ENCODE measurements around the gene CNTN1.

CNTN1 gene

DNA sequence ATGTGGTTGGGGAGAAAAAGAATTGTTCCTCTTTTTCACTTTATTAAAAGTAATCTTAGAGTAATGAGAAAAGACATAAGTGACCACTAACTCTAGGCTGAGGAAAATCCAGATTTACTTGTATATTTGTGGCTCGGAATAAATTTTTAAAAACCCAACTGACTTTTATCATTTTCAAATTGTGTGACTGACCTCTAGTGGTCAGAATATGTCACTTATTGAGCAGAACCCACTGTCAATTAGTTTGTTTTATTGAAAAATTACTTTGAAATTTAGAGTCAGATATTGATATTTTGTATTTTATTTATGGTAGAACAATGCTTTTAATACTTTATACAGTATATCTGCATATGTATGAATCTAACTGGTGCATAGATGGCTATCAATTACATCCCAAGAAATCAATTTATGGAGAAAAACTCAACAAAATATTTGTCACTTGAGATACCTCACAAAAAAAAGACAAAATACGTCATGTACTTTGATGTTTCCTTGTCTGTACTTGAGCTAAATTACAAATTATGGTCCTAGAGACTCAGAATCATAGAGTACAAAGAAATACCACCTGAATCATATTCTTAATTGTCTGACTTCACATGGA is 229.4 kb downstream of the CNTN1 start:
- Histone ChIP-seq H3K9me3 (ENCODE audit: severe bottlenecking) (no peaks in the 10 kb centered on the region), H3K27ac (no peak overlapping the region), H3K27me3 (ENCODE audit: insufficient read depth, low read depth, severe bottlenecking) (no peaks in the 10 kb centered on the region), H3K4me3 (ENCODE audit: low read depth, low read length) (no peak overlapping the region), H3K36me3 (no peaks in the 10 kb centered on the region)
- no peak for DNase-seq
- TF ChIP-seq, protein P1, sequence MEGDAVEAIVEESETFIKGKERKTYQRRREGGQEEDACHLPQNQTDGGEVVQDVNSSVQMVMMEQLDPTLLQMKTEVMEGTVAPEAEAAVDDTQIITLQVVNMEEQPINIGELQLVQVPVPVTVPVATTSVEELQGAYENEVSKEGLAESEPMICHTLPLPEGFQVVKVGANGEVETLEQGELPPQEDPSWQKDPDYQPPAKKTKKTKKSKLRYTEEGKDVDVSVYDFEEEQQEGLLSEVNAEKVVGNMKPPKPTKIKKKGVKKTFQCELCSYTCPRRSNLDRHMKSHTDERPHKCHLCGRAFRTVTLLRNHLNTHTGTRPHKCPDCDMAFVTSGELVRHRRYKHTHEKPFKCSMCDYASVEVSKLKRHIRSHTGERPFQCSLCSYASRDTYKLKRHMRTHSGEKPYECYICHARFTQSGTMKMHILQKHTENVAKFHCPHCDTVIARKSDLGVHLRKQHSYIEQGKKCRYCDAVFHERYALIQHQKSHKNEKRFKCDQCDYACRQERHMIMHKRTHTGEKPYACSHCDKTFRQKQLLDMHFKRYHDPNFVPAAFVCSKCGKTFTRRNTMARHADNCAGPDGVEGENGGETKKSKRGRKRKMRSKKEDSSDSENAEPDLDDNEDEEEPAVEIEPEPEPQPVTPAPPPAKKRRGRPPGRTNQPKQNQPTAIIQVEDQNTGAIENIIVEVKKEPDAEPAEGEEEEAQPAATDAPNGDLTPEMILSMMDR (IDR thresholded peaks at IDR 0.05; ENCODE audit: low read depth, low read length) = 0 out of 2 replicates have a peak, but pooled peaks have one; percentile 23

- Histone ChIP-seq H3K36me3 (no peaks in the 10 kb centered on the region), H3K4me3 (ENCODE audit: low read depth, low read length) (no peak overlapping the region), H3K27me3 (ENCODE audit: insufficient read depth, low read depth, severe bottlenecking) (no peaks in the 10 kb centered on the region), H3K9me3 (ENCODE audit: severe bottlenecking) (no peaks in the 10 kb centered on the region), H3K27ac (no peak overlapping the region)
- no peak for DNase-seq
- TF ChIP-seq, protein P1 (IDR thresholded peaks at IDR 0.05; ENCODE audit: low read depth, low read length) = no peak
Measured at GRCh38 chr12:40937891-40938290, 245.7 kb downstream of the CNTN1 start.

DNA sequence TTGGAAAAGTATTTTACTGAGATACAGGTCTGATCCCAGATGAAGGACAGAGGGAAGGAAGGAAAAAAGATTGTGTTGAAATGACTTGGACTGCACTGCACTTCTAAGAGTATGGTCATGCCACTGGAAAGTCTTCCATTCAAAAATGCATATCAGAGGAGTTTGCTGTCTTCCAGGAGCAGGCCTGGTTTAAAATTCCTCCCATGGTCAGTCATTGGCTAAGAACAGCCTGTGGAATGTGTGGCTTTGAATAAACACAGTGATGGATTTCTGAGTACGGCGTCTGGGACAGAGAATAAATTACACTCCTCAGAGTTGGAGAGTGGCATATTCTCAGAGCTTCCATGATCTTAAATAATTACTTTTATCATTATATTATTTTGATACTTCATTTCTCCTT is 250.1 kb downstream of the CNTN1 start:
- H3K27ac ChIP-seq = no peak overlapping the region
- H3K9me3 ChIP-seq (ENCODE audit: severe bottlenecking) = no peaks in the 10 kb centered on the region
- no peak overlapping the region for H3K4me3 ChIP-seq (ENCODE audit: low read depth, low read length)
- TF ChIP-seq, protein P1 (IDR thresholded peaks at IDR 0.05; ENCODE audit: low read depth, low read length) = no peak
- H3K36me3 ChIP-seq = no peaks in the 10 kb centered on the region
- DNase-seq = no peak
- H3K27me3 ChIP-seq (ENCODE audit: insufficient read depth, low read depth, severe bottlenecking) = no peaks in the 10 kb centered on the region

- TF ChIP-seq, protein P1 (IDR thresholded peaks at IDR 0.05; ENCODE audit: low read depth, low read length) = no peak
- no peaks in the 10 kb centered on the region for H3K27me3 ChIP-seq (ENCODE audit: insufficient read depth, low read depth, severe bottlenecking)
- no peaks in the 10 kb centered on the region for H3K36me3 ChIP-seq
- H3K27ac ChIP-seq = no peak overlapping the region
- DNase-seq = no peak
- no peaks in the 10 kb centered on the region for H3K9me3 ChIP-seq (ENCODE audit: severe bottlenecking)
- H3K4me3 ChIP-seq (ENCODE audit: low read depth, low read length) = no peak overlapping the region
Measured at GRCh38 chr12:40945772-40946171, 253.5 kb downstream of the CNTN1 start.

- Histone ChIP-seq H3K9me3 (ENCODE audit: severe bottlenecking) (no peaks in the 10 kb centered on the region), H3K27me3 (ENCODE audit: insufficient read depth, low read depth, severe bottlenecking) (no peaks in the 10 kb centered on the region), H3K27ac (no peak overlapping the region), H3K4me3 (ENCODE audit: low read depth, low read length) (no peak overlapping the region), H3K36me3 (no peaks in the 10 kb centered on the region)
- DNase-seq = no peak
- TF ChIP-seq, protein P1 (IDR thresholded peaks at IDR 0.05; ENCODE audit: low read depth, low read length) = no peak
Measured at GRCh38 chr12:40946612-40947194, 254.5 kb downstream of the CNTN1 start.

GRCh38 chr12:40947797-40948196 is 255.6 kb downstream of the CNTN1 start:
- TF ChIP-seq, protein P1 (IDR thresholded peaks at IDR 0.05; ENCODE audit: low read depth, low read length) = no peak
- no peak for DNase-seq

More at GRCh38 chr12:40947797-40948196, 255.6 kb downstream of the CNTN1 start:
- no peaks in the 10 kb centered on the region for H3K36me3 ChIP-seq
- H3K27ac ChIP-seq = no peak overlapping the region
- H3K9me3 ChIP-seq (ENCODE audit: severe bottlenecking) = no peaks in the 10 kb centered on the region
- H3K4me3 ChIP-seq (ENCODE audit: low read depth, low read length) = no peak overlapping the region
- H3K27me3 ChIP-seq (ENCODE audit: insufficient read depth, low read depth, severe bottlenecking) = no peaks in the 10 kb centered on the region
